Skeletal muscle cell (primary cell): ENCODE results near the gene PLPPR1.
"Not testable (repeated sequence)": the region's sequence is repeated elsewhere in the genome, so short reads cannot be mapped to it uniquely, and the experiment has no call there.

ENCODE experiments used
- DNase-seq: peaks from one replicate; pipeline ENCODE4 v3.0.0-alpha.2; 2010; ENCODE audit warnings: low read depth
- H3K4me3 ChIP-seq: 2 replicates; pipeline ENCODE4 v1.5.1; 2011; ENCODE audit warnings: low read depth, mild to moderate bottlenecking, control low read depth, low read length, moderate library complexity

The PLPPR1 gene

DNA sequence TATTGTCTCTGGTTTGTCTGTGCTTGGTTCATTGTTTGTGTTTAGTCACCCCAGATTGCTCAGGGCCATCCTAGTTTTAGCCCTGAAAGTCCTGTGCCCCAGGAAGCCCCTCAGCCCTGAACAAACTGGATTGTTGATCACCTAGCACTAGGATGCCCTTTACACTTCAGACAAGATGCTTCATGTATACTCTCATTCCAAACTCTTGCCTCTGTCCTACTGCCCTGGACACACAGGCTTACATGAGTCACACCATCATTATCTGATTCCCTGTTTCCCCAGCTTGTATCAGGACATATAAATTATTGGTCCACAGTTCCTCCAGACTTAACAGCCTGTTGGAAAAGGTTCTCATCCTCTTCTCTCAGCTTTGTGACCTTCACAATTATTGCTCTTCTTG lies 236.2 kb downstream of the PLPPR1 start:
- no peak for DNase-seq

DNA sequence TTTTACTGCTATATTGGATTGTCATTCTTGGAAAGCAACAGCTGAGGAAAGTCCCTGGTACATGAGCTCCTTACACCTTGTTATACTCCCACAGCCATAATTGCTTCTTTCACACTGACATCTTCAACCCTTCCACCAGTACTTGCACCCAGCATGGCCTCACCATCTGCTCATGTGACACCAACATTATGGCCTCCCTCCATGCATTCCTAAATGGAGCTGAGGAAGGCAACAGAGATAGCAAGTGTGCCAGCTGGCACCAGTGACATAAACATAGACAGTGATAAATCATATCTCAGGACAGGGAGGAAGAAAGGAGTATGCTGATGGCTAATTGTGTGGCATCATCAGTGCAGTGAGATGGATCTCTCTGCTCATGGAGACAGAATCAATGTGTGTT lies 236.7 kb downstream of the PLPPR1 start:
- H3K4me3 ChIP-seq: no peak overlapping the region
- DNase-seq: no peak

More for the DNA sequence above, 236.2 kb downstream of the PLPPR1 start:
- no peak overlapping the region for H3K4me3 ChIP-seq

DNA sequence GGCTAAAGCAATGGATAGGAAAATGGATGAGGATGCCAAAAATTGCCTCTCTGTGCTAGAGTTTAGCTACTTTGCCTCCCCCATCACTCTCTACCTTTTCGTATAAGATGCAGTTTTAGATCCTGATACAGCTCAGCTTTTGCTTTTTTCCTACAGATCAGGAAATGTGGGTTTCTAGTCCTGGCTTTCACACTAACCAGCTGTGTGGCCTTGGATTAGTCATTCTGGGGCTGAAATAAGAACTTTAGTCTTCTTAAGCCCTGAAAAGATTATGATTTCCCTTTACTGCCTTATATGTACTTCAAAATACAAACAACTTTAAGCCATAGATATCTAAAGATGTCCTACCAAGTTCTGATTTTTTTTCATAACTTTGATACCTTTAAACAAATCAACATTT lies 239.9 kb downstream of the PLPPR1 start:
- H3K4me3 ChIP-seq: no peak overlapping the region
- no peak for DNase-seq

DNA sequence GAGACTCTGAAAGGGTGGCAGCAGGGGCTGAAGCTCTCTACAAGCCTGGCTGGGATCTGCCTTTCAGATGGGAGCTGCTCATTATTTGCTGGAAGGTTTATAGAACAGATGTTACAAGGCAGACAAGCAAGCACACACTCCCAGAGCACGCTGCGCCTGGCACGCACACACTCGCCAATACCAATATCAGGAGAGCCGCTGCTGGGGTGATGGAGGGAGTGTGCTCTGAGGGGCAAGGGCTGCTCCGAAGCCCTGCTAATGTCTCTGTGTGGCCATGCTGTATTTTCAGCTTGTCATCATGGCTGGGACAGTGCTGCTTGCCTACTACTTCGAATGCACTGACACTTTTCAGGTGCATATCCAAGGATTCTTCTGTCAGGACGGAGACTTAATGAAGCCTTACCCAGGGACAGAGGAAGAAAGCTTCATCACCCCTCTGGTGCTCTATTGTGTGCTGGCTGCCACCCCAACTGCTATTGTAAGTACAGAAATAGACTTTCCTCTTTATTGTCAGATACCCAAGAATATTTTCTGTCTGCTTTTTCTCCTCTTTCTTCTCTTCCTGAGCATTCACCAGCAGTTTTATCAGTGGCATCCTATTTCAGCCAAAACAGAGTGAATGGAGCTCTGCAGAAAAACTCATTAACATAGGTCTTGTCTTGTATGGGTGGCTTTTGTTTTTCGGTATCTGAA lies 241.2 kb downstream of the PLPPR1 start:
- no peak for DNase-seq
- H3K4me3 ChIP-seq: no peak overlapping the region

DNA sequence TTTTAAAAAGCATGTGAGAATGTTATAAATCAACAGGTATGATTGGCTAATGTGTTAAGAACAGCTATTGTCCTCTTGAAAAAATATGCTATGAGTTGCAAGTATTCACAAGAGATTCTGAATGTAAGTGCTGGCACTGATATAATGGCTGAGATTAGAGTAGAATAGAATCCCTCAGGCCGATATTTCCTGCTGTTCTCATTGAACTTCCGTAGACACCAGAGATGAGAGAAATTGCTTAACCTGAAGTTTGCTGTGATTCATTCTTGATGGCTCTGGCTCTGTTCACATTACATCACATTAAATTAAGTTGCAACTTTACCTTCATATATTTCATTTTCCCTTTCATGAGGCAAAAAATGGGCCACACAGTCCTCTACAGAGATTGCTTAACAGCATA lies 241.8 kb downstream of the PLPPR1 start:
- DNase-seq: no peak
- no peak overlapping the region for H3K4me3 ChIP-seq

DNA sequence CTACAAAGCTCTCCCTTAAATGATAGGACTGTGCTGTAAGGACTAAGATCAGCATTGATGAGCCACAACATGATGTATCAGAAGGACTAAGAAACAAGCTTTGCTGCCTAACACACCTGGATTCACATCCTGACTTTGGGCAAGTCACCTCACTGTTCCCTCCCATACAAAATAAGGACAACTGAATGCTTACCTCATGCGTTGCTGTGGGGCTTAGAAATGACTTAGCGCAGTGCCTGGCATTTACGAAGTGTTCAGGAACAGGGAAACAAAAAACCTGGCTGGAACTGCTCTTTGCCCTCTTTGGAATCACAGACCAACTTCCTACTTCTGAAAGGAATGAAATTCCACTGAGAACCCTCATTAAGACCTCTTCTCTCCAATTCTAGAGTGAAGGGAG lies 242.6 kb downstream of the PLPPR1 start:
- DNase-seq: no peak
- H3K4me3 ChIP-seq: no peak overlapping the region

DNA sequence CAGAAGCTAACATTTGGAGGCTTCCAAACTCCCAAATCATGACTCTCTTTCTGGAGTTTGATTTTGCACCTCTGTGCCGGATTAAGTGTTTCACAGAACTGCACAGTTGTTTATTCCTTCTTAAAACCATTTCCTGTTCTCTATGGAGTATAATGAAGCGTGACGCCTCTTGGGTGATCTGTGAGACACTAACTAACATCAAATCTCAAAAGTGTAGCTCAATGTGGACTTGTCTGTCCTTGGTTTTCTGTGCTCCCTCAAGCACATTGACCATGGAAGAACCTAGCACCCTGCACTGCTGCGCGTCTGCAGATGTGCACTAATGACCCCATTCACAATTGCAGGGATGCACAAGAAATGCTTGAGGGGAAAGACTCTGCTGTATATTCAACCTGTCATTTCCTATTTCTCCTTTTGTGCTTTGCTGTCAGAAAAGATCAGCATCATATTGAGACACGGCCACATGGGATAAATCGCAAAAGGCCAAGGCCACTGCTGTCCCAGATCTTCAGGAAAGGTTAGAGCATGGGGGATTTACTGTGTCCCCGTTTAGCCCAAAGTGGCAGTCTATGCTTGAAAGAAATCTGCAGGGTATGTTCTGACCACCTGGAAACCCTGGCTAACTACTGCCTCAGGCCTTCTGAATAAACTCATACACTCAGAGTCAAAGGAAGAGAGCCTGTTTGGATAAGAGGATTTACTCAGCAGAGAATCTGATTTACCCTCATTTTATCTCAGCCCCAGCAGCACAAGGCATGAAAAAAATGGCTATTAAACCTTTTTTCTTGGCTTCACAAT lies 246.6 kb downstream of the PLPPR1 start:
- no peak overlapping the region for H3K4me3 ChIP-seq
- DNase-seq: no peak

DNA sequence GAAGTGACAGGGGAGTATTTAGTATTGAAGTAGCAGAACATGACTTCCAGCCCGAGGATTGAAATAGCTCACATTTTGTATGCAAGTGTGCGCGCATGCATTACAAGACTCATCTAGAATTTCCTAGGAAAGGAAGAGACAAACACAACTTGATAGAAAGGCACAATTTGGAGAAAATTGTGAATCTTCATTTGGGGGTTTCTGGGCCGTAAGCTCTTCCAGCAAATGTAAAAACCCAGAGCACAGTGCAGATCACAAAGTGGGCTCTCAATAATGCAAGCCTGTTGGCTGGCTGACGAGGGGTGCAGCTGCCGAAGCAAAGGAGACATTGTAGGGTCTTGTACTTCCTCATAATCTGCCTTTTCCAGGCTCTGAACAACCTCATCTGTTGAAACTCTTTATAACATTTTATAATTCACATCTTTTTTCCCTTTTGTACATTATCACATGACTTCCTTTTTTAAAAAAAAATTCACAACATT lies 247.3 kb downstream of the PLPPR1 start:
- H3K4me3 ChIP-seq: no peak overlapping the region
- DNase-seq: no peak

DNA sequence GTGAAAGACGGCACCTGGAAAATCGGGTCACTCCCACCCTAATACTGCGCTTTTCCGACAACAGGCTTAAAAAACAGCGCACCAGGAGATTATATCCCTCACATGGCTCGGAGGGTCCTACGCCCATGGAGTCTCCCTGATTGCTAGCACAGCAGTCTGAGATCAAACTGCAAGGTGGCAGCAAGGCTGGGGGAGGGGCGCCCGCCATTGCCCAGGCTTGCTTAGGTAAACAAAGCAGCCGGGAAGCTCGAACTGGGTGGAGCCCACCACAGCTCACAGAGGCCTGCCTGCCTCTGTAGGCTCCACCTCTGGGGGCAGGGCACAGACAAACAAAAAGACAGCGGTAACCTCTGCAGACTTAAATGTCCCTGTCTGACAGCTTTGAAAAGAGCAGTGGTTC lies 262.5 kb downstream of the PLPPR1 start:
- not testable (repeated sequence) for H3K4me3 ChIP-seq, DNase-seq

DNA sequence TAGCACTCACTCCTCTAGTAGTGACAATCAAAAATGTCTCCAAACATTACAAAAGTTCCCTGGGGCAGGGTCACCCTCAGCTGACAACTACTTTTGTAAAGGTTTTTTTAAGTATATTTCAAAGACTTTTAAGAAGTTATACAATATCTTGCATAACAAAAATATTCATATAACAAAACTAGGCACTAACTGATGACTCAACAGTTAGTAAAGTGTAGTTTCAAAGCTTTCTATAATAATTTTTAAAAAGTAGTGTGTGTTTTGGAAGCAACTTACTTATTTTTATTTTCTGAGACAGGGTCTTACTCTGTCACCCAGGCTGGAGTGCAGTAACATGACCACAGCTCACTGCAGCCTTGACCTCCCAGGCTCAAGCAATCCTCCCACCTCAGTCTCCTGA lies 271.4 kb downstream of the PLPPR1 start:
- H3K4me3 ChIP-seq: no peak overlapping the region
- no peak for DNase-seq

DNA sequence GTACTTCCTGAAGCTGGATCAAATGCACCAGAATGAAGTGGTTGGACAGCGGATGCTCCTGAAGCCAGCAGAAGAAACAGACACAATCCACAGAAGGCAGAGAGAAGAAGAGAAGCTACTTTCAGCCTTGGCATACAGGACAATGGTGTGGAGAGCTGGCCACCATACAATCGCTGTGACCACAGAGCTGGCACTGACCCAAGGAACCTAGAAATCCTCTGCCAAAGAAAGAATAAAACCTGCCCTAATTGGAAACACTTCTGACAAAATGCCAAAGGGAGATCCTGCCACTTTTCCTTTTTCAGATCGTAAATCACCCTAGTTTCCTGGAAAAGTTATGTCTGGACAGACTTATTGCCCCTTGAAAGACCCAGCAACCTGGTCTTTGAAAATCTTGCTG lies 278.5 kb downstream of the PLPPR1 start:
- DNase-seq: no peak
- H3K4me3 ChIP-seq: no peak overlapping the region

DNA sequence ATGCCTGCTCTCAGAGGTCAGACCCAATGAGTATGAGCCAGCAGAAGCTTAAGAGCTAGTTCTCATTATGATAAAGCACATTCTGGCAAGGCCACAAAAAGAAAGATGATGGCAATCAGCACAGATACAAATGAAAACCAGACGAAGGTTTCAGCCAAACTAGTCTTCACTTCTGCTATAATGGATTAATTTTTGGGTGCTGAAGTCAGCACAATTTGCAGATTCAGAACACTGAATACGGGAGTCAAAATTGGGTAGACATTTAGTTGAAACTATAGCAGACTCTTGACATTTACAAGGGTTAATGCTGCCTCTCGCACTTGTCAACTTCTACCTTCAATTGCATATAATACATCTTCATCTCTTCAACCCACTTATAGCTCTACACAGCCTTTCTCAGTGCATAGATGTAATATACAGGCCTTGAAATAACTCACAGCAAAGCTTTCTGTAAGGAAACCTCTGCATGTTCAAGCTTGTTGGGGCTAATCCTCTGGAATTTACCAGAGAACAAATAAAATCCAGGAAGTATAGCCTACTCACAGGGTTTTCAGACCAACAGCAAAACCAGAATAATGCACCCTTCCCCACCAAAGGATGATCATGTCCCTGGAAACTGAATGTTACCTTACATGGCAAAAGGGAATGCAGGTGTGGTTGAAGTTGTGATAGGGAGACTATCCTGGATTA lies 279.1 kb downstream of the PLPPR1 start:
- no peak overlapping the region for H3K4me3 ChIP-seq
- no peak for DNase-seq

DNA sequence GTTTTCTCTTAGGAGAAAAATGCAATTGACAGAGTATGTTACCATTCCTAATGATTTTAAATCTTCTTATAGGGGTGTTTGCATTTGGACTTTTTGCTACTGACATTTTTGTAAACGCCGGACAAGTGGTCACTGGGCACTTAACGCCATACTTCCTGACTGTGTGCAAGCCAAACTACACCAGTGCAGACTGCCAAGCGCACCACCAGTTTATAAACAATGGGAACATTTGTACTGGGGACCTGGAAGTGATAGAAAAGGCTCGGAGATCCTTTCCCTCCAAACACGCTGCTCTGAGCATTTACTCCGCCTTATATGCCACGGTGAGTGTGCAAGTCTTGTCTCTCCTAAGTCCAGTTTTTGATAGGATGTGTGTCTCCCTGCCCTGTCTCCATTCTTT lies 280.6 kb downstream of the PLPPR1 start:
- no peak for DNase-seq
- no peak overlapping the region for H3K4me3 ChIP-seq

DNA sequence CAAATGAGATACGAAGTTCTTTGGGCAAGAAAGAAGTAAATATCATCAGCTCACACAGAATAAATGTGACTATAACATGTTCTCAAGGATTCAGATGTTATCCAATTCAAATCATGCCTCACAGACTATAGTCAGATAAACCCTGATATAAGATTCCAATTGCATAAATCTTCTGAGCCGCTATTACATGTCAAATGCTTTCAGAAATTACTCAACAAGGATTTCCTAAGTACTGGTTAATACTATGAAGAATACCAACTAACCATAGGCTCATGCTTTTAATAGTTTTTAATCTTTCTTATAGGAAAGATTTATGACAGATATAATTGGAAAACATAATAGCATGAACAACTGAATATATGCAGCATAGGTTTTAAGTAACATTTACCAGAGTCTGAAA lies 282.7 kb downstream of the PLPPR1 start:
- no peak for DNase-seq
- no peak overlapping the region for H3K4me3 ChIP-seq

DNA sequence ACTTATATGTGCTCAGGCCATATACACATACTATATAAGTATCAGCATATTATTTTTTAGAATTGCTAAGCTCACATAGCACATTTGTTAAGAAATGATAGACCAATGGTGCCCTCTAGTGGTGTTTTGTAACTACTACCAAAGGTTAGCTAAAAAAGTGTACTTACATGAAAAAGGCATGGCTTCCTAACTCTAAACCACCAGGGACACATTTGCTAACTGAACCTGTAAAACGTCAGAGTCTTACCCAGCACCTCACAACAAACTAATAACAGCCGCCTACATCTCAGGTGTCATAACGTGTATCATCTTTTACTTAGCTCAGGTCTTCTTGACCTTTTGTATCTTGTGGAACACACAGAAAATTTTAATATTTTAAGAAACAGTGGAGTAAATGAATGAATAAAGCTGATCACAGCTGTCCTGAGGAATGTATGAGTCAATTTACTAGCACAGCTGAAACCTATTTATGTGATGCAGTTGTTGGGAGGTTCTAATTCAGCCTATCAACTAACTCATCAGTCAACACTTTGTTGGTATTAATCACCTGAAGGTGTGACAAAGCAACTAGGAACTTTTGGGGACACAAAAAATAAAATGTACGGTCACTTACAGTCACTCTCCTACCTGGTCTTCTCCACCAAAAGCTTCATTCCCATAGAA lies 283.4 kb downstream of the PLPPR1 start:
- DNase-seq: peak; percentile 48
- H3K4me3 ChIP-seq: no peak overlapping the region

DNA sequence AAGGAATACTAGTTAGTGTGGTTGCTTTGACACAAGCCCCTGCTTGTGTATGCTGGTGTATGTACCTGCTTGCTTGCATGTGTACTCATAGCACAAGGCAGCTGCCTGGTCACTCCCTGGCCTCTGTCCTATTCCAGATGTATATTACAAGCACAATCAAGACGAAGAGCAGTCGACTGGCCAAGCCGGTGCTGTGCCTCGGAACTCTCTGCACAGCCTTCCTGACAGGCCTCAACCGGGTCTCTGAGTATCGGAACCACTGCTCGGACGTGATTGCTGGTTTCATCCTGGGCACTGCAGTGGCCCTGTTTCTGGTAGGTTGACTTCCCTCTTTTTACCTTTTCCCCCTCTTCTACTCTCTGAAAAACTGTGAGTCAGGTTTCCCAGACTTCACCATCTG lies 284.1 kb downstream of the PLPPR1 start:
- H3K4me3 ChIP-seq: no peak overlapping the region
- DNase-seq: no peak

DNA sequence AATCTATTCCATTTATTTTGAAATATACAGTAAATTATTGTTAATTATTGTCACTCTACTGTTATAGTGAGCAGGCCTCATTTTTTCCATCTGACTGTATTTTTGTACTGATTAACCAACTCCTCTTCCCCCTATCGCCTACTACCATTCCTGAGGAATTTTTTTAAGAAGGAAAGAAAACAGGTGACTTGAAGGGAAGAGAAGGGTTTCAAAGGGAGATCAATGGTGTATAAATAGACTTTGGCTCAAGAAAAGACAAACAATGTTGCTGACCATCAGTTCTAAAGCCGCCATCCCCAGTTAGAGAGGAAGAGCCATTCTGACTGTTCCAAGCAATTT lies 286.6 kb downstream of the PLPPR1 start:
- H3K4me3 ChIP-seq: no peak overlapping the region
- no peak for DNase-seq

DNA sequence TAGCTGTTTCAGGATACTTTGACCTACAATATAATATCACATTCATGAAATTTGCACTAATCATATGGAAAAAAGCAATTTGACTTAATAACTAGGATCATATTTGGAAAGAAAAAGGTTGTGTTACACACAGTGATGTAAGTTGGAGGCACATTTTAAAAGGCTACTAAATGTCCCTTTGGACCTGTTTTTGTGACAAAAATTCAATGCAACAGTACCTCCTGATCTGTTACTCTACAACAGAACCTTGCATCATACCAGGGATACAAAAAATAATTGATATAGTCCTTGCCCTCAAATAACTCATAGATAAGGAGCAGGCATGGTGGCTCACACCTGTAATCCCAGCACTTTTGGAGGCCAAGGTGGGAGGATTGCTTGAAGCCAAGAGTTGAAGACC lies 289.2 kb downstream of the PLPPR1 start:
- DNase-seq: no peak
- no peak overlapping the region for H3K4me3 ChIP-seq

DNA sequence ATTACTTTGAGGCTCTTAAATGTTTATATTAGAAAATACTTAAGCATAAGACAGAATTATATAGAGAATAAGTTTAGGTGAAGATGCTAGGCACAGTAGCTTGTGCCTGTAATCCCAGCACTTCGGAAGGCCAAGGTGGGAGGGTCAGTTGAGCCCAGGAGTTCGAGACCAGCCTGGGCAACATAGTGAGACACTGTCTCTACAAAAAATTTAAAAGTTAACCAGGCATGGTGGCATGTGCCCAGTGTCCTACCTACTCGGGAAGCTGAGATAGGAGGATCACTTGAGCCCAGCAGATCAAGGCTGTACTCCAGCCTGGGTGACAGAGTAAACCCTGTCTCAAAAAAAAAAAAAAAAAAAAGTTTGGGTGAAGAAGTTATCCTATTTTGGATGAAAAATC lies 294.6 kb downstream of the PLPPR1 start:
- DNase-seq: no peak
- H3K4me3 ChIP-seq: no peak overlapping the region

DNA sequence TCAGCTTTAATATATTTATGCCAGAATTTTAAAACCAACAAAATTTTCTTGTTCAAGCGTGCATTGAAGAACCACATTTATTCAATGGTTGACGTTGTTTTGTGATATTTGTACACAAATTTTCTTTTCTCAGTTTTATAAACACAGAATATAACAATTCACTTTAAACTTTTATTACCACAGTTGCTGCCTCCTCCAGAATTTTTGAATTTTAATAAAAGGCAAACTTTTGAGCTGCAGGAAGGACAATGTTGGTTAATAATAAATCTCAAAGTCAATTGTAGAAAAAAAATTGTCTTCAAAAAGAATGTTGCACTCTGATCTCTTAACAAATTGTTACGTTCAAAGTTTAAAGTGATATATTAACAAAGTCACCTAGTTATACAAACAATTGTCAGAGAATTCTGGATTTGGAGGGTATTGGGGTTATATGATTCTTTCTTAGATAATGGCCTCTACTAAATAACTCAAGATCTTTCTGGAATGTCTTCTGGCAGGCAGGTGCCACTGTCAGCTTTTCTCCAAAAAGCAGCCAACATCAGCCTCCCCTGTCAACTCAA lies 295.8 kb downstream of the PLPPR1 start:
- H3K4me3 ChIP-seq: no peak overlapping the region
- no peak for DNase-seq
